HG02981 (cell line): ENCODE results near the gene ASCL2.

Experiments
- ATAC-seq: cut with Tn5 transposase; IDR thresholded peaks from one replicate; pipeline ENCODE4 v1.9.1; 2021; ENCODE audit warnings: mild to moderate bottlenecking, moderate library complexity; ENCODE audit not compliant: unreplicated experiment

Gene ASCL2

DNA sequence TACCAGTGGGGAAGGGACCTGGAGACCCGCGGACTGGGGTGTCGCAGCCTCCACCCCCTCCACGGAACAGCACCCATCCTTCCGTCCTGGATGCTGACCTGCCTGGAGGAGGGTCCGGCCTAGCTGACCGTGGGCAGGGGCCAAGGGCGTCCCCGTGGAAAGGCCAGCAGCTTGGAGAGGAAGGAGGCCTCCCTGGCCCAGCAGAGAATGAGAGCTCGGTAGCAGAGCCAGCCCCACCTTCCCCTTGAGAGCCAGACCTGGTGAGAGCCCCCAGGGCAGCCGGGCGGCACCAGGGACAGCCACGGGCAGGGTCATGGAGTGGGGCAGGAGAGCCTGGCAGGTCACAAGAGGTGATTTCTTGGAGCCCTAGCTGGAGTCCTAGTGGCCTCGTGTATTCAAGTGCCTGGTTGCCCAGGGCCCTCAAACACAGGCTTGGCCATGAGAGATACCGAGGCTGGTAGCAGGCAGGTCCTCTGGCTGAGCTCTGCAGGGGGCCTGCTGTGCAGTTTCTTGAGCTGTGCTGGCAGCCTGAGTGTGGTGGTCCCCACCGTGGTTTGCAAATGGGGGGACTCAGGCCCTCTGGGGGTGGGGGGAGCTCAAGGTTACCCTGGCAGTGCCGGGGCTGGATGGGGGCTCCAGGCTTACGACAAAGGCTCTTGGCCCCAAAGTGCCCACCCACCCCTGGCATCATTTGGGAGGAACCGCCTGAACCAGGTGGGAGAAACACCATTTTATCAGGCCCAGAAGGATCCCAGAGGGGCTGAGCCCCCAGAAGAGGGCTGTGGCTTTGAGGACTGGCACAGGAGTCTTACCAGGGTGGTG lies 39.1 kb upstream of the ASCL2 start:
- ATAC-seq = no peak

DNA sequence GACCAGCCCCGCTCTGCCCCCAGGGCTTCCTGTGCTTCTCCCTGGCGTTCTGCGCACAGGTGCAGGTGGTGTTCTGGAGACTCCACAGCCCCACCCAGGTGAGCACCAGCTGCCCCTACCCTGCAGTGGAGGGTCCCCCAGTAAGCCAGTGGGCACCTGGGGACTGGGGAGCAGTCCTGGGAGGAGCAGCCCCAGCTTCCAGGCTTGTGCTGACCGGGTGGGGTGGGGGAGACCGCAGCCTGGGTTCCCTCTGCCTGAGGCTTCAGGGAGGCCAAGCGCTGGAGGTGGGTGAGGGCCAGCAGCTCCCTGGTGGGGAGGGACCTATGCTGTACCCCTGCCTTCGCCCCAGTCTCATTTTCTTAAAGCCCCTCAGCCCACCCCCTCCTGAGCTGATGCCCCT lies 38.3 kb upstream of the ASCL2 start:
- no peak for ATAC-seq

DNA sequence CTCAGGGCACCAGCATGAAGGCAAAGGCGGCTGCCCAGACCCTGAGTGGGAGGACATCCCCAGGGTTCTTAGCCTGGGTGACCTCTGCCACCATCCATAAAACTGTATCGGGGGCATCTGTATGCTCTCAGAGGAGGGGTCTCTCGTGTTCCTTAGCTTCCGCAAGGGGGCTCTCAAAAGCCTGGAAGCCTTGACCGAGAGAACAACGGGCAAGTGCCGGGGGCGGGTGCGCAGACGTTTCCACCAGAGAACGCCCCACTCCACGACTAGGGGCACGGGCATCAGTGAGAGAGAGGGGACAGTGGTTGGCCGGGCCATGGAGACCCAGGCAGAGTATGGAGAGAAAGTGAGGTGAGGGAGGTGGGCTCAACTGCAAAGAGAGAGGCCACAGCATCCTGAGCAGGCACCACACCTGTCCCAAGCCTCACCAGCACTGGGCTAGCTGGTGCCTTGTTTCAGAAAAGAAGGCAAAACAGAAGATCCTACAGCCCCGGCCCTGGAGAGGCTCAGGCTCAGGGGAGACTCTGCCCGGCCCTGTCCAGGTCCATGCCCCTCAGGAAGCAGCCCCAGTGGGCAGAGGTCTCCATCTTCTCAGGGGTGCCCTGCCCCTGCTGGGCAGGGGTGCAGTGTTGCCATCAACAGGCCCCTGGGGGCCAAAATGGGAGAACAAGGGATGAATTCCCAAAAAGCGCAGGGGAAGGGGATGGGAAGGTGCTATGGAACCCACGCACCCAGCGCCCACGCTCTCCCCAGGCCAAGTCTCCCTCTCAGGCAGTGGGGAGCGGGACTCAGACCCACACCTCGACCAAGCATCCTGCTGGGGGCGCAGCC lies 37.3 kb upstream of the ASCL2 start:
- no peak for ATAC-seq

- ATAC-seq = no peak
Observed at GRCh38 chr11:2306877-2307500, 36.6 kb upstream of the ASCL2 start.

- ATAC-seq = no peak
Observed at GRCh38 chr11:2306452-2306823, 36.0 kb upstream of the ASCL2 start.

DNA sequence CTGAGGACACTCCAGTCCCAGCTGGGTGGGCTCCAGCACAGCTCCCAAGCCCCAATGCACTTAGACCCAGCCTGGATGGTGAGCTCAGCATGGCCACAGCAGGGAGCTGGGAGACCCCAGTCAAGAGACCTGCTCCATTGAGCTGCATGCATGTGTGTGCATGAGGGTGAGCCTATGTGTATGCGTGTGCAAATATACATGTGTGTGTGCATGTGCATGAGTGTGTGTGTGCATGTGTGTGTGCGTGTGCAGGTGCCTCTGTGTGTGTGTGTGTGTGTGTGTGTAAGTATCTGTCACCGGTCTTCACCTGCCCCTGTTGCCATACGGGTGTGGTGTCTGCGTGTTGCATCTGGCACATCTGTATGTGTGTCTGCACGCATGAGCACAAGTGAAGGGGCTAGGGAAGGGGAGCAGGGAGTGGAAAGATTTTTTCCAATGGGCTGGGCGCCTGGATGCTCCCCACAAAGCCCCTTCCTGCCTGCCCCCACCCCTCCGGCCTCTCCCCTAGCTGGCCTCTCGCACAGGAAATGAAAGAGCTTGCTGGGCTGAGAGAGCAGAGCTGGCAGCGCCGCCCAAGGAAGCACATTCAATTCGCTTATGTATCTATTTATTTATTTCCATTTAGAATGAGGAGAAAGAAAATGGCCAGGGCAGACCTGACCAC lies 35.5 kb upstream of the ASCL2 start:
- no peak for ATAC-seq

- ATAC-seq = no peak
Observed at GRCh38 chr11:2305140-2305778, 34.9 kb upstream of the ASCL2 start.

DNA sequence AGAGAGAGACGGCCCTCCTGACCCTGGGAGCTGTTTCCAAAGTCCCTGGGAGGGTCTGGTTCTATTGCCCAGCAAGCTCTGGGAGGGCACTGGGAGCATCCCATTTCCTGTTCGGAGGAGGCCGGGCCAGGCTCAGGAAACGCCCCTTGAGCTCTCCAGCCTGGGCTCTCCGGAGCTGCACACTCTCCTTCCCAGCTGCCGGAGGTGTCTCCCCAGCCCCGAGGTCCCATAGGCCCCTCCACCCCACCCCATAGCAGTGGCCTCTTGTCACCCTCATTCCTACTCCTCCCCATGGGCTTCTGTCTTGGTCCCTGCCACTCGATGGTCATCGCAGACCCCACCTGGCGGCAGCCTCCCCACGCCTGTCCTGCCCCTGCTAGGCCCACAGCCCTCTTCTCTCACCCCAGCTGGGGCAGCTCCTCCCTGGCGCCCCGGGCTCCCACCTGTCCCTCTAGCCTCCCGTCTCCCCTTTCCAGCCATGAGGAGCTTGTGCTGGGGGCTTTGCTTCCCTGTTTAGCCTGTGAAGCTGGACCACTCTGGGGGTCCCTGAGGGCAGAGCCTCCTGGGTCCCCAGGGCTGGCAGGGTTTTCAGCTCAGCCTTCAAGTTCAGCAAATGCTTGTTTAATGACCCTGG lies 34.2 kb upstream of the ASCL2 start:
- ATAC-seq = no peak

DNA sequence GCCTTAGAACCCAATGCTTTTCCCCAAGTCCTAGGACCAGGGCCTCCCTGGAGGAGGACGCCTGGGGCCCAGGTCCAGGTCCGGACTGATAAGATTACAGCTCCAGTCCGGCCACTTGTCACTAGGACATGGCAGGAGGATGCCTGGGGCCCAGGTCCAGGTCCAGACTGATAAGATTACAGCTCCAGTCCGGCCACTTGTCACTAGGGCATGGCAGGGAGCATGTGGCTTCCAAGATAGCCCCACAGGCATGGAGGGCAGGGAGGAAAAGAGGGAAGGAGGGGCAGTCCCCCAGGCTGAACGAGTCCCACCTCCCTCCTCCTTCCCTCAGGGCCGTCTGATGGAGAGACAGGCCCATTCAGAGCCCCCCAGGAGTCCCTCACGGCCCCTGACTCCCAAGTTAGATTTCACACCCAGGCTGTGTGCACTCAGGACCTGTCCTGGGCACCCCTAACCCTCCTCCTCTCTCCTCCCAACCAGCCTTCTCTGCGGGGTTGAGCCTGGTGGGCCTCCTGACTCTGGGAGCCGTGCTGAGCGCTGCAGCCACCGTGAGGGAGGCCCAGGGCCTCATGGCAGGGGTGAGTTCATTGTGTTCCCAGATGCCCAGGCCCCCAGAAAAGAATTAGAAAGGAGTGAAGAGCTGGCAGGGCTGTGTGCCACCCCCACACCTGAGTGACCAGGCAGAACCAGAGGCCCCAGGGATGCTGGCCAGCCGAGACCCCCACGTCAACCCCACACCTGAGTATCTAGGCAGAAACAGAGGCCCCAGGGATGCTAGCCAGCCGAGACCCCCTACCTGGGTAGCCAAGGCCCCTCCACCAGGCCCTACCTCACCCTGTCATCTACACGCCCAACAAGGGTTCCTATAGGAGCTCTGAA lies 33.5 kb upstream of the ASCL2 start:
- no peak for ATAC-seq

GRCh38 chr11:2302896-2303626 lies 32.7 kb upstream of the ASCL2 start:
- ATAC-seq = no peak

DNA sequence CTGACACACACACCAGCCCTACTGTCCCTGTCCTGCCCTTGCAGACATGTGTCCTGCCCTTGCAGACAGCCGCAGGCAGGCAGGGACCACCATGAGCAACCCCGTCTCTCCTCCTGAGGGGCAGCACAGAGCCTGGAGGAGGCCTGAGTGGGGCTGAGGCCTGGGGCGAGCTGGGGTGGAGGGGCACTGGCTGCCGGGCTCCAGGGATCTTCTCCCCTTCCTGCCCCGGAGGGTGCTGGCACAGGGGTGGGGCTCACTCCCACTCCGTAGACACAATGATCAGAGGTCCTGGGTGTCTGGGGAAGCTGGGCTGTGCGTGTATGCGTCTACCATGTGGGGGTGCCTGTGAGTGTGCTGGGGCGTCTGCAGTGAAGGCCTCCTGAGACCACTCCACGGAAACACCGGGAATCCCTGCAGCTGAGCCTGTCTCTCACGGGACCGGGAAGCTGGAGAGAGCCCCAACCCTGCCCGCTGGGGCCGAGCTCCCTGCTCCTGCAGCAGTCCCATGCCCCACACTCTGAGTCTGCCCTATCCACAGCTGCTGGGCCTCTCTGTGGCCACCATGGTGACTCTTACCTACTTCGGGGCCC lies 32.0 kb upstream of the ASCL2 start:
- ATAC-seq = no peak

GRCh38 chr11:2301631-2302305 lies 31.4 kb upstream of the ASCL2 start, which contains the start of the genes C11orf21 and TSPAN32:
C11orf21 (minus strand) TSS chr11:2301918; CDS start chr11:2301808, 110 bp downstream.
TSPAN32 (plus strand) TSS chr11:2302013; CDS start chr11:2302150, 137 bp downstream.
- peak; percentile 37 for ATAC-seq

DNA sequence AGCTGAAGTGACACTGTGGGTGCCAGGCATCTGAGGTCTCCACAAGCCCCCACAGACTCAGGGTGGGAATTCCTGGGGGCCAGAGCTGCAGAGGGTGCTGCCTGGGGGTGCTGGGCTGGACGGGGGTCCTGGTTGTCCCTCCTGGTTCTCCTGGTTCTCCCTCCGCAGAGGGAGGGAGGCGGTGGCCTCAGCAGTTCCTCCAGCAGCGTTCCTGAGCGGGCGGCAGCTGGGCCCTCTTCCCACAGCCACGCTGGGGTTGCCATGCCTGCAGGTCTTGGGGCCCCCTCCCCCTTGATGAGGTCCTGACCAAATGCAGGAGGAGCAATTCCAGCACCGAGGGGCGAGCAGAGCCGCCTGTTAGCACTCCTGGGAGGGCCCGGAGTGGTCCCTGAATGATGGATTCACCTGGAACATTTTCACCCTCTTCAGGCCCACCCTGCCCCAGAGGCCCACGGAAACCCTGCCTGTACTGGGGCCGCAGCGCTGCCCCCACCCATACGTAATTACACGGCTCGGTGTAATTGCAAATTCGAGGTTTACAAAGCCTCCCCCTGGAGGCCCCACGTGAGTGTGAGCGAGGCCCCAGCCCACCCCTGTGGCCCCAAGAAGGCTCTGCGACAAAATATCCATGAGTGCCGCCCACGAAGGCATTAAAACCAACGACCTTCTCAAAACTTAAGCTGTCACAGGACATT lies 30.7 kb upstream of the ASCL2 start:
- no peak for ATAC-seq

GRCh38 chr11:2300290-2300935 lies 30.0 kb upstream of the ASCL2 start:
- ATAC-seq = no peak

DNA sequence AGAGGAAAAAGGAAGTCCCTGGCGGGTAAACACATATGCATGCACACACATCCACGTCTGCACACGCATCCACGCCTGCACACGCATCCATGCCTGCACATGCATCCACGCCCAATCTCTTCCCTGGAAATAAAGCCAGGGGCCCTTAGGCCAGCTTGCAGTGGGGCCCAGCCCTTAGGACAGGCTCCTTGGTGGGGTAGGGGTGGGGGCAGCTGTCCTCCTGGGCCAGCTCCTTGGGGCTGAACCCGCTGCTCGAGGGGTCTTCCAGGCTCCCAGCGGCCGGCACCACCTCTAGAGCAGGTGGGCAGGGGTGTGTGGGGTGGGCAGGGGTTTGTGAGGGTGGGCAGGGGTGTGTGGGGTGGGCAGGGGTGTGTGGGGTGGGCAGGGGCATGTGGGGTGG lies 29.4 kb upstream of the ASCL2 start:
- ATAC-seq = no peak
